Keratinocyte (primary cell): ENCODE measurements around the gene RRP1. TPM values are rescaled to one million over a fixed set of nuclear protein-coding genes. Genes with fewer than 3 reads are reported as not detected.

ENCODE experiments used
- DNase-seq: peaks from one replicate; pipeline ENCODE4 v3.0.0-alpha.2; 2011; ENCODE audit warnings: low read depth, missing footprints, low spot score
- FAIRE-seq: peaks from 2 replicates; lab custom pipeline; 2011; peaks lifted over from hg19 to GRCh38; lab: Jason Lieb, UNC
- H2AFZ ChIP-seq: 2 replicates; pipeline ENCODE4 v1.6.0; 2012; ENCODE audit warnings: low read length, control low read depth, inconsistent platforms; ENCODE audit not compliant: control insufficient read depth
- H3K27ac ChIP-seq: 2 replicates; pipeline ENCODE4 v1.5.1; 2011; ENCODE audit warnings: low read length; ENCODE audit not compliant: control insufficient read depth, insufficient read depth
- H3K27me3 ChIP-seq: 3 replicates; pipeline ENCODE4 v1.6.0; 2011; ENCODE audit warnings: low read length; ENCODE audit not compliant: control insufficient read depth, insufficient read depth; ENCODE audit errors: extremely low read depth
- H3K36me3 ChIP-seq, 2 experiments: 2 replicates in 1 of 2; 3 replicates in 1 of 2; pipeline ENCODE4 v1.5.1; 2011; ENCODE audit warnings: low read length in 2 of 2, mild to moderate bottlenecking in 1 of 2; ENCODE audit not compliant: control insufficient read depth in 2 of 2, insufficient read depth in 2 of 2; ENCODE audit errors: extremely low read depth in 1 of 2
- H3K4me1 ChIP-seq: 3 replicates; pipeline ENCODE4 v1.5.1; 2011; ENCODE audit warnings: low read length; ENCODE audit not compliant: control insufficient read depth, insufficient read depth; ENCODE audit errors: extremely low read depth
- H3K4me2 ChIP-seq: 3 replicates; pipeline ENCODE4 v1.6.0; 2011; ENCODE audit warnings: low read depth, low read length; ENCODE audit not compliant: control insufficient read depth, insufficient read depth; ENCODE audit errors: extremely low read depth
- H3K4me3 ChIP-seq, 3 experiments: fragments of 200-600 bp in 1 of 3; sonication (generic) in 1 of 3; 2 replicates in 2 of 3; 3 replicates in 1 of 3; pipeline ENCODE4 v1.5.1; 2011 to 2016; ENCODE audit warnings: low read length in 3 of 3, mild to moderate bottlenecking in 3 of 3, control low read depth in 2 of 3, inconsistent platforms in 1 of 3, low read depth in 1 of 3, mixed read lengths in 1 of 3, mixed run types in 1 of 3, moderate library complexity in 1 of 3; ENCODE audit not compliant: control insufficient read depth in 2 of 3, insufficient read depth in 2 of 3; ENCODE audit errors: extremely low read depth in 1 of 3
- H3K79me2 ChIP-seq: 2 replicates; pipeline ENCODE4 v1.6.0; 2012; ENCODE audit warnings: low read length; ENCODE audit not compliant: control insufficient read depth, insufficient read depth
- H3K9ac ChIP-seq: 3 replicates; pipeline ENCODE4 v1.6.0; 2011; ENCODE audit warnings: low read length; ENCODE audit not compliant: control insufficient read depth, insufficient read depth; ENCODE audit errors: extremely low read depth
- H3K9me1 ChIP-seq: 3 replicates; pipeline ENCODE4 v1.6.0; 2011; ENCODE audit warnings: low read length; ENCODE audit not compliant: control insufficient read depth, insufficient read depth; ENCODE audit errors: extremely low read depth
- H3K9me3 ChIP-seq: 2 replicates; pipeline ENCODE4 v1.5.1; 2012; ENCODE audit warnings: low read depth, low read length; ENCODE audit not compliant: control insufficient read depth
- H4K20me1 ChIP-seq: 3 replicates; pipeline ENCODE4 v1.6.0; 2011; ENCODE audit warnings: low read length; ENCODE audit not compliant: control insufficient read depth, insufficient read depth; ENCODE audit errors: extremely low read depth
- CTCF ChIP-seq, 3 experiments: IDR thresholded peaks in 1 of 3; conservative IDR thresholded peaks in 1 of 3; optimal IDR thresholded peaks in 1 of 3; 2 replicates in 2 of 3; 3 replicates in 1 of 3; pipeline versions ENCODE3 to v1.5.1; 2011; ENCODE audit warnings: low read length in 3 of 3, mild to moderate bottlenecking in 3 of 3, moderate library complexity in 2 of 3, control low read depth in 1 of 3, inconsistent platforms in 1 of 3; ENCODE audit not compliant: insufficient read depth in 2 of 3; ENCODE audit errors: extremely low read depth in 1 of 3
- EZH2 ChIP-seq: IDR thresholded peaks from one replicate; pipeline ENCODE4 v1.6.1; 2012; ENCODE audit warnings: inconsistent platforms, mild to moderate bottlenecking, low read length, moderate library complexity
- dilution Hi-C: fragments of 300-500 bp; cut with MboI; formaldehyde crosslinking; loops from one replicate; pipeline ENCODE4 v1.7.0; 2020; ENCODE audit warnings: low sequenced_read_pairs; ENCODE audit not compliant: extremely low pct_ligation_motif_present
- polyA plus RNA-seq, 5 experiments: library from polyadenylated mRNA; depleted of rRNA in 3 of 5; stranded (reverse) in 3 of 5; stranded (forward) in 1 of 5; unstranded in 1 of 5; fragments of >200 nt; gene quantifications; 1 replicate in 1 of 5; 2 replicates in 3 of 5; 3 replicates in 1 of 5; pipeline versions ENCODE4 v1.2.1 to v1.2.3, GENCODE V29; 2011 to 2012; ENCODE audit warnings: missing spikeins in 2 of 5, low read depth in 1 of 5, low replicate concordance in 1 of 5

RRP1 gene
- polyA plus RNA-seq, 1 donor (not counting 4 experiments of a cell fraction or from before 2014, with no cell fraction given), result 25.0 TPM

GRCh38 chr21:43777953-43778352, 11.4 kb upstream of the RRP1 start:
- no peak for FAIRE-seq
- Histone ChIP-seq H3K36me3 (peaks cover 15 to 17% of the 10 kb centered on the region in 2 experiments), H3K79me2 (peaks cover 13% of the 10 kb centered on the region), H2AFZ (no peak overlapping the region), H3K4me2 (no peak overlapping the region), H3K4me1 (peaks cover 20% of the 10 kb centered on the region), H4K20me1 (peaks cover 5% of the 10 kb centered on the region), H3K9me1 (no peaks in the 10 kb centered on the region), H3K9me3 (no peaks in the 10 kb centered on the region), H3K27ac (no peak overlapping the region), H3K27me3 (no peaks in the 10 kb centered on the region), H3K9ac (no peak overlapping the region), H3K4me3 (no peak overlapping the region)
- no peak for TF ChIP-seq EZH2
- no peak for TF ChIP-seq CTCF (optimal IDR thresholded peaks at IDR 0.05 in 1 of 3, IDR thresholded peaks at IDR 0.05 in 1 of 3, conservative IDR thresholded peaks at IDR 0.05 in 1 of 3; ENCODE audit: extremely low read depth in 1 of 3, insufficient read depth in 2 of 3, low read length in 3 of 3)
- dilution Hi-C loops, result no loop called here
- DNase-seq, result no peak

GRCh38 chr21:43778469-43779335, 10.7 kb upstream of the RRP1 start:
- Histone ChIP-seq H3K27me3 (no peaks in the 10 kb centered on the region), H3K9me1 (no peaks in the 10 kb centered on the region), H3K79me2 (peaks cover 13% of the 10 kb centered on the region), H3K4me1 (peaks cover 23% of the 10 kb centered on the region), H3K9me3 (no peaks in the 10 kb centered on the region), H3K4me3 (no peak overlapping the region), H4K20me1 (peaks cover 5% of the 10 kb centered on the region), H2AFZ (no peak overlapping the region), H3K9ac (no peak overlapping the region), H3K4me2 (no peak overlapping the region), H3K27ac (no peak overlapping the region), H3K36me3 (peaks cover 8 to 10% of the 10 kb centered on the region in 2 experiments)
- DNase-seq (no peak), FAIRE-seq (no peak)
- TF ChIP-seq CTCF (optimal IDR thresholded peaks at IDR 0.05 in 1 of 3, IDR thresholded peaks at IDR 0.05 in 1 of 3, conservative IDR thresholded peaks at IDR 0.05 in 1 of 3; ENCODE audit: extremely low read depth in 1 of 3, insufficient read depth in 2 of 3, low read length in 3 of 3), result no peak
- no peak for TF ChIP-seq EZH2
- dilution Hi-C loops, result no loop called here
